OCI-LY7 (cell line): ENCODE data around the gene TGIF2.

Experiments
- EZH2phosphoT487 ChIP-seq: fragments of 200-600 bp; sonication (generic); IDR thresholded peaks from 2 replicates; pipeline ENCODE4 v1.6.1; 2018; ENCODE audit warnings: low read depth, borderline replicate concordance, mild to moderate bottlenecking, mixed run types, antibody characterized with exemption, low read length, moderate library complexity, mixed read lengths
- TF ChIP-seq, protein P1 (sequence below): fragments of 200-600 bp; sonication (generic); conservative IDR thresholded peaks from 2 replicates; pipeline ENCODE4 v1.5.1; 2014; ENCODE audit warnings: mild to moderate bottlenecking, antibody characterized with exemption, low read length, moderate library complexity, mixed read lengths

DNA sequence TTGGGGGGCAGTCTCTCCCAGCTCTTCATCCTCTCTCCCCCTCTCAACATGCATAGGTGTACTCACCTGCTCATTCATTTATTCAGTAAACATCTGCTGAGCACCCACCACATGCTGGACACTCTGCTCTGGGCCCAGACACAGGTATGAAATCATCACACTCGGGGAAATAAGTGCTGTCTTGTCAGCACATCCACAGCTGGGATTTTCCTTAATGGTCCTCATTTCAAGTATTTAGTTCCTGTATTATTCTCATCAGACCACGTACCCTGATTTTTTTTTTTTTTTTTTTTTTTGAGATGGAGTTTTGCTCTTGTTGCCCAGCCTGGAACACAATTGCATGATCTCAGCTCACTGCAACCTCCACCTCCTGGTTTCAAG, 51.5 kb downstream of the TGIF2 start:
- TF ChIP-seq, protein P1, sequence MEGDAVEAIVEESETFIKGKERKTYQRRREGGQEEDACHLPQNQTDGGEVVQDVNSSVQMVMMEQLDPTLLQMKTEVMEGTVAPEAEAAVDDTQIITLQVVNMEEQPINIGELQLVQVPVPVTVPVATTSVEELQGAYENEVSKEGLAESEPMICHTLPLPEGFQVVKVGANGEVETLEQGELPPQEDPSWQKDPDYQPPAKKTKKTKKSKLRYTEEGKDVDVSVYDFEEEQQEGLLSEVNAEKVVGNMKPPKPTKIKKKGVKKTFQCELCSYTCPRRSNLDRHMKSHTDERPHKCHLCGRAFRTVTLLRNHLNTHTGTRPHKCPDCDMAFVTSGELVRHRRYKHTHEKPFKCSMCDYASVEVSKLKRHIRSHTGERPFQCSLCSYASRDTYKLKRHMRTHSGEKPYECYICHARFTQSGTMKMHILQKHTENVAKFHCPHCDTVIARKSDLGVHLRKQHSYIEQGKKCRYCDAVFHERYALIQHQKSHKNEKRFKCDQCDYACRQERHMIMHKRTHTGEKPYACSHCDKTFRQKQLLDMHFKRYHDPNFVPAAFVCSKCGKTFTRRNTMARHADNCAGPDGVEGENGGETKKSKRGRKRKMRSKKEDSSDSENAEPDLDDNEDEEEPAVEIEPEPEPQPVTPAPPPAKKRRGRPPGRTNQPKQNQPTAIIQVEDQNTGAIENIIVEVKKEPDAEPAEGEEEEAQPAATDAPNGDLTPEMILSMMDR = no peak
- TF ChIP-seq EZH2phosphoT487 = no peak
